Progenitor cell of endocrine pancreas (in vitro differentiated cells): ENCODE results near the gene KRT81. TPM values are rescaled to one million over a fixed set of nuclear protein-coding genes. Genes with fewer than 3 reads are reported as not detected.
"Not testable (repeated sequence)": the region's sequence is repeated elsewhere in the genome, so short reads cannot be mapped to it uniquely, and the experiment has no call there.

Experiments used
- DNase-seq: peaks from one replicate; pipeline ENCODE4 v3.0.0; 2021; ENCODE audit warnings: low spot score; ENCODE audit not compliant: unreplicated experiment
- H3K27ac Mint-ChIP-seq: 2 replicates; pipeline ENCODE4 v1.8.0; 2021; ENCODE audit warnings: mild to moderate bottlenecking, moderate library complexity, mixed read lengths
- H3K27me3 Mint-ChIP-seq: 2 replicates; pipeline ENCODE4 v1.8.0; 2021; ENCODE audit warnings: mixed read lengths
- H3K36me3 Mint-ChIP-seq: 2 replicates; pipeline ENCODE4 v1.8.0; 2022; ENCODE audit warnings: mixed read lengths; ENCODE audit not compliant: insufficient read depth
- H3K4me1 Mint-ChIP-seq: 2 replicates; pipeline ENCODE4 v1.8.0; 2021; ENCODE audit warnings: low read depth, mixed read lengths
- H3K4me3 Mint-ChIP-seq: 2 replicates; pipeline ENCODE4 v1.8.0; 2021; ENCODE audit warnings: low read depth, mild to moderate bottlenecking, moderate library complexity, mixed read lengths
- H3K9me3 Mint-ChIP-seq: 2 replicates; pipeline ENCODE4 v1.8.0; 2021; ENCODE audit warnings: low read depth, mixed read lengths
- total RNA-seq: library from RNA; stranded (reverse); gene quantifications from 2 replicates; pipeline ENCODE4 v1.2.1, GENCODE V29; 2021
- TF ChIP-seq, protein P1 (sequence below): fragments of 200-600 bp; sonication (generic); IDR thresholded peaks from one replicate; pipeline ENCODE4 v1.5.0; 2021; ENCODE audit warnings: antibody characterized with exemption, mild to moderate bottlenecking; ENCODE audit not compliant: unreplicated experiment

Gene KRT81
- total RNA-seq, 1 donor from 2014 or later, result not detected

DNA sequence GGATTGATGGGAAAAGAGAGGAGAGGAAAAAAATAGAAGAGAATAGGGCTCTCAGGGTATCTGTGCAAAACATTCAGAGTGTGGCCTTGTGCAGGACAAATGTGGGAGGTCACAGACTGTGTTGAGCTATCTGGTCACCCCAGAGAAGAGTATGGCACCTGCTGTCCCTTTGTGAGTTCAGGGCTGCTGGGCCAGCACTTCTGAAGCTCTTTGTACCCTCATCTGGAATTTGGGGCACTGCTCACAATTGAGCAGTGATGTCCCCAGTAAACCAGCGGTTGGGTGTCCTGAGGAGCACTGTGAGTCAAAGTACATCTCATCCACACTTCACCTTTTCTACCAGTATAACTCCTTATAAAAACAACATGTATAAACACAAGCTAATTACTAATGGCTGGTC is 2.6 kb upstream of the KRT81 start:
- Mint-ChIP-seq H3K4me1 (no peaks in the 10 kb centered on the region), H3K4me3 (no peak overlapping the region), H3K27me3 (peaks cover 61% of the 10 kb centered on the region), H3K27ac (no peak overlapping the region), H3K9me3 (no peaks in the 10 kb centered on the region), H3K36me3 (no peaks in the 10 kb centered on the region)
- DNase-seq, result no peak
- TF ChIP-seq, protein P1, sequence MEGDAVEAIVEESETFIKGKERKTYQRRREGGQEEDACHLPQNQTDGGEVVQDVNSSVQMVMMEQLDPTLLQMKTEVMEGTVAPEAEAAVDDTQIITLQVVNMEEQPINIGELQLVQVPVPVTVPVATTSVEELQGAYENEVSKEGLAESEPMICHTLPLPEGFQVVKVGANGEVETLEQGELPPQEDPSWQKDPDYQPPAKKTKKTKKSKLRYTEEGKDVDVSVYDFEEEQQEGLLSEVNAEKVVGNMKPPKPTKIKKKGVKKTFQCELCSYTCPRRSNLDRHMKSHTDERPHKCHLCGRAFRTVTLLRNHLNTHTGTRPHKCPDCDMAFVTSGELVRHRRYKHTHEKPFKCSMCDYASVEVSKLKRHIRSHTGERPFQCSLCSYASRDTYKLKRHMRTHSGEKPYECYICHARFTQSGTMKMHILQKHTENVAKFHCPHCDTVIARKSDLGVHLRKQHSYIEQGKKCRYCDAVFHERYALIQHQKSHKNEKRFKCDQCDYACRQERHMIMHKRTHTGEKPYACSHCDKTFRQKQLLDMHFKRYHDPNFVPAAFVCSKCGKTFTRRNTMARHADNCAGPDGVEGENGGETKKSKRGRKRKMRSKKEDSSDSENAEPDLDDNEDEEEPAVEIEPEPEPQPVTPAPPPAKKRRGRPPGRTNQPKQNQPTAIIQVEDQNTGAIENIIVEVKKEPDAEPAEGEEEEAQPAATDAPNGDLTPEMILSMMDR, result no peak

DNA sequence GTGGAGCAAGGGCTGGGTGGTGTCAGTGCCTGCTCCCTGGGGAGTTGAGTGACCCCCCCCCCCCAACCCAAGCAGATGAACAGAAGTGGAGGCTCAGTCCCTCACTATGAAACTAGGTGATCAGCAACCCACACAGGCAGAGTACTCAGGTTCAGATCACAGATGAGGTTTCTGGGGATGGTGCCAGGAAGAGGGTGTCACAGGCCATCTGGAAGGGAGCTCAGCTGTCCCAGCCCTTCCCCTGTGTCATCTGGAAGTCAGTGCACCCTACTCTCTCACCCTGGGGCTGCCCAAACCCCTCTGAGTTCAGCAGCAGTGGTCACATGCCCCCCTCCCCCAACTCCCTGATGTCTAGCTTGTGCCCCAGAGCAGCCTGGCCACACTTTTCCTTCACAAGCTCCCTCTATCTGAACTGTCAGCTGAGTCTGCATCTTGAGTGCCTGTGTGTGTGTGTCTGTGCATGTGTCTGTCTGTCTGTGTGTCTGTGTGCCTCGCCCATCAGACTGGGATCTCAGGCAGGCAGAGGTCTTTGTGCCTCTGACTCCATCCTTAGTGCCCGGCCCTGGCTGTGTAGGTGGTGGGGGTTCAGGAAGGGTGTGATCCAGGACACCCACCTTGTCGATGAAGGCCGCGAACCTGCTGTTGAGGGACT is 725 bp downstream of the KRT81 start:
- not testable (repeated sequence) for H3K27ac Mint-ChIP-seq, H3K9me3 Mint-ChIP-seq, H3K36me3 Mint-ChIP-seq, H3K4me1 Mint-ChIP-seq, DNase-seq, H3K4me3 Mint-ChIP-seq
- H3K27me3 Mint-ChIP-seq, result peaks cover 49% of the 10 kb centered on the region

DNA sequence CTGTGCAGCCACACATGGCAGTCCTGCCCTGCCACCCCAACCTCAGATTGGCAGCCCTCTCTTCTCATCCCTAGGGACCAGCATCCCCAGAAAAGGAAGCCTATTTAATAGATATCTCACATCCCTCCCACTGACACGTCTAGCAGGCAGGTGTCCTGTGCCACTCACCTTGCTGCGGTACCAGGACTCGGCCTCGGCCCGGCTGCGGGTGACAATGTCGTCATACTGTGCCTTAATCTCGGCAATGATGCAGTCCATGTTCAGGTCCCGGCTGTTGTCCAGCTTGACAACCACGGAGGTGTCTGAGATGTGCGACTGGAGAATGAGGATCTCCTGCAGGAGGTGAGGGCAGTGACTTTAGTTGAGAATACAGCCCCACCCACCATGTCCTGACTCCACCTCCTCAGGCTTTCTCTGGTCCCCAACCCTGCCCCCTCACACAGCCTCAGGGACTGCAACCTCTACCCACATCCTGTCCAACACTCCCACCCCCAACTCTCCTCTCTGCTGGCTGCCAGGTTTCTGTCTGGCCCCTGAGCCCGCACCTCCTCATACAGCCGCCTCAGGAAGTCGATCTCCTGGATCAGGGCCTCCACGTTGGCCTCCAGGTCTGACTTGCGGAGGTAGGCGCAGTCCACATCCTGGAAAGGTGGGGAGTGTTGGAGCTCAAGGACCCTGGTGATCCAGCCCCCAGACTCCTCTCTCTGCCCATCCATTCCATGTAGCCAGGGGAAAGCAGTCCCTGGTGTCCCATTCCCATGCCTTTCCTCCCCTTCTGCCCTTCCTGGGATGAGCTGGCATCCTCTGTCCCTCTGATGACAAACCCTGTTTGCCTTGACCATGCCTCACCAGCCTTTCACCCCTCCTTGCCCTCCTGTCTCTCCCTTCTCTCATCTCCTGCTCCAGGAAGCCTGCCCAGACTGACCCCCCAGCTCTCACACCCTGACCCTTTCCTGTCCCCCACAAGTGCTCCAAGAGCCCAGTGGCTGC is 3.2 kb downstream of the KRT81 start:
- H3K27me3 Mint-ChIP-seq, result peaks cover 30% of the 10 kb centered on the region
- not testable (repeated sequence) for H3K27ac Mint-ChIP-seq, DNase-seq, H3K4me1 Mint-ChIP-seq, H3K9me3 Mint-ChIP-seq, H3K36me3 Mint-ChIP-seq, H3K4me3 Mint-ChIP-seq

GRCh38 chr12:52286857-52287785 is 4.2 kb downstream of the KRT81 start:
- H3K27me3 Mint-ChIP-seq, result peaks cover 27% of the 10 kb centered on the region
- H3K4me3 Mint-ChIP-seq, H3K36me3 Mint-ChIP-seq, DNase-seq, H3K9me3 Mint-ChIP-seq, H3K27ac Mint-ChIP-seq, H3K4me1 Mint-ChIP-seq: not testable (repeated sequence)

- no peak for DNase-seq
- H3K27ac Mint-ChIP-seq, result no peak overlapping the region
- H3K27me3 Mint-ChIP-seq, result peaks cover 19% of the 10 kb centered on the region
- no peaks in the 10 kb centered on the region for H3K36me3 Mint-ChIP-seq
- no peaks in the 10 kb centered on the region for H3K4me1 Mint-ChIP-seq
- no peaks in the 10 kb centered on the region for H3K9me3 Mint-ChIP-seq
- H3K4me3 Mint-ChIP-seq, result no peak overlapping the region
- TF ChIP-seq, protein P1, result no peak
Observed at GRCh38 chr12:52285851-52286530, 5.3 kb downstream of the KRT81 start.

- H3K4me3 Mint-ChIP-seq, result no peak overlapping the region
- H3K27ac Mint-ChIP-seq, result no peak overlapping the region
- no peak for DNase-seq
- peaks cover 1% of the 10 kb centered on the region for H3K4me1 Mint-ChIP-seq
- H3K27me3 Mint-ChIP-seq, result peaks cover 19% of the 10 kb centered on the region
- TF ChIP-seq, protein P1, result no peak
- H3K9me3 Mint-ChIP-seq, result no peaks in the 10 kb centered on the region
- no peaks in the 10 kb centered on the region for H3K36me3 Mint-ChIP-seq
Observed at GRCh38 chr12:52285172-52285745, 6.1 kb downstream of the KRT81 start.
